GM23248 (cell line): ENCODE data around the gene ATE1. TPM values are rescaled to one million over a fixed set of nuclear protein-coding genes. Genes with fewer than 3 reads are reported as not detected.

ENCODE experiments used
- DNase-seq: peaks from one replicate; pipeline ENCODE4 v3.0.0-alpha.2; 2015
- H2AFZ ChIP-seq: fragments of 200-600 bp; sonication (generic); 2 replicates; pipeline ENCODE4 v1.6.1; 2016; ENCODE audit warnings: antibody characterized with exemption
- H3F3A ChIP-seq: fragments of 200-600 bp; sonication (generic); 2 replicates; pipeline ENCODE4 v1.6.1; 2016; ENCODE audit warnings: mild to moderate bottlenecking, antibody characterized with exemption, mixed run types; ENCODE audit not compliant: insufficient read depth
- H3K27ac ChIP-seq: fragments of 200-600 bp; sonication (generic); 2 replicates; pipeline ENCODE4 v1.5.1; 2016; ENCODE audit warnings: mild to moderate bottlenecking
- H3K27me3 ChIP-seq: fragments of 200-600 bp; sonication (generic); replicated peaks from 2 replicates; pipeline ENCODE4 v1.6.1; 2016; ENCODE audit warnings: mild to moderate bottlenecking; ENCODE audit not compliant: insufficient read depth
- H3K36me3 ChIP-seq: fragments of 200-600 bp; sonication (generic); 2 replicates; pipeline ENCODE4 v1.6.1; 2016; ENCODE audit warnings: low read depth, mild to moderate bottlenecking
- H3K4me1 ChIP-seq: fragments of 200-600 bp; sonication (generic); 2 replicates; pipeline ENCODE4 v1.6.1; 2016; ENCODE audit warnings: mild to moderate bottlenecking; ENCODE audit not compliant: insufficient read depth
- H3K4me2 ChIP-seq: fragments of 200-600 bp; sonication (generic); one replicate; pipeline ENCODE4 v1.6.1; 2016; ENCODE audit warnings: mild to moderate bottlenecking; ENCODE audit not compliant: unreplicated experiment
- H3K4me3 ChIP-seq: fragments of 200-600 bp; sonication (generic); 2 replicates; pipeline ENCODE4 v1.5.1; 2016; ENCODE audit warnings: mild to moderate bottlenecking
- H3K79me2 ChIP-seq: fragments of 200-600 bp; sonication (generic); 2 replicates; pipeline ENCODE4 v1.6.1; 2016; ENCODE audit warnings: mild to moderate bottlenecking; ENCODE audit not compliant: insufficient read depth
- H3K9ac ChIP-seq: fragments of 200-600 bp; sonication (generic); 2 replicates; pipeline ENCODE4 v1.6.1; 2016; ENCODE audit warnings: mild to moderate bottlenecking
- H3K9me2 ChIP-seq: fragments of 200-600 bp; sonication (generic); 2 replicates; pipeline ENCODE4 v1.6.1; 2016; ENCODE audit warnings: mixed run types, mild to moderate bottlenecking, moderate library complexity; ENCODE audit not compliant: insufficient read depth
- H3K9me3 ChIP-seq: fragments of 200-600 bp; sonication (generic); one replicate; pipeline ENCODE4 v1.6.1; 2017; ENCODE audit warnings: low read depth
- H4K20me1 ChIP-seq: fragments of 200-600 bp; sonication (generic); 2 replicates; pipeline ENCODE4 v1.6.0; 2016; ENCODE audit not compliant: insufficient read depth
- EZH2 ChIP-seq: fragments of 200-600 bp; sonication (generic); IDR thresholded peaks from 2 replicates; pipeline ENCODE4 v1.6.1; 2018; ENCODE audit warnings: antibody characterized with exemption, mild to moderate bottlenecking; ENCODE audit not compliant: insufficient read depth, poor library complexity, severe bottlenecking
- EZH2phosphoT487 ChIP-seq: fragments of 200-600 bp; sonication (generic); IDR thresholded peaks from 2 replicates; pipeline ENCODE4 v1.6.1; 2018; ENCODE audit warnings: antibody characterized with exemption, moderate library complexity, mild to moderate bottlenecking, low read depth; ENCODE audit not compliant: insufficient read depth
- WGBS, 2 experiments: methylation state at CpG; one replicate each; pipeline ENCODE4 v1.1.6; 2015 to 2017; ENCODE audit warnings: low lambda C conversion rate in 2 of 2, low coverage in 1 of 2; ENCODE audit errors: missing lambda C conversion rate in 2 of 2; 5-methylcytosine and 5-hydroxymethylcytosine counted together
- in situ Hi-C: fragments of 300-500 bp; cut with MboI; formaldehyde crosslinking; loops from 2 replicates; pipeline ENCODE4 v1.15.0; 2020
- polyA plus RNA-seq: library from polyadenylated mRNA; unstranded; fragments of >200 nt; fragmentation: Nextera tagmentation; extraction: Ambion mirVana; gene quantifications from 2 replicates; pipeline ENCODE4 v1.2.1, GENCODE V29; 2016
- total RNA-seq: library from RNA; depleted of rRNA; stranded (reverse); fragments of >200 nt; shearing (Covaris generic); gene quantifications from 2 replicates; pipeline ENCODE4 v1.2.3, GENCODE V29; 2014

The ATE1 gene
- total and polyA plus RNA-seq, 2 experiments from 2014 or later = 14.8 to 19.1 TPM

DNA sequence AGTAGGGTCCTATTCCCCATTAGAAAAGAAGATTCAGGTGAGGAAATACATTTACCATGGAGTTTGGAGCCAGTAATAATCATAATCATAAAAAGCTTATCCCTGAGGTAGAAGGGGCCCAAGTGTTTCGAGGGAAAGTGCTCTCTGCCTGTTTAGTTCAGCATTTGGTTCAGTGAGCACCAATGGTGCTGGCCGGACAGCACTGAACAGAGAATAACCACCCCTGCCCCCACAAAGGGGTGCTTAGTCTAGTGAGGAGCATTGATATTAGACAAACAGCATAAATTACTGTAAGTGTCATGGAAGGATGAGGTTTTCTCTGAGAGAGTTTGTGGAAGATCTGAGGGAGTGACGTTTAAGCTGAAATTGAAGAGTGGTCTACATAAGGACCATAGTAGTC is 21.6 kb upstream of the ATE1 start:
- Histone ChIP-seq H3F3A (no peaks in the 10 kb centered on the region), H3K79me2 (no peaks in the 10 kb centered on the region), H3K36me3 (no peaks in the 10 kb centered on the region), H3K4me2 (no peak overlapping the region), H3K27ac (no peak overlapping the region), H3K27me3 (no peaks in the 10 kb centered on the region), H3K4me3 (no peak overlapping the region), H3K9me2 (no peaks in the 10 kb centered on the region), H3K4me1 (no peaks in the 10 kb centered on the region), H4K20me1 (no peaks in the 10 kb centered on the region), H3K9ac (no peak overlapping the region), H2AFZ (no peak overlapping the region), H3K9me3 (no peaks in the 10 kb centered on the region)
- no peak for TF ChIP-seq EZH2phosphoT487
- TF ChIP-seq EZH2 = no peak
- DNase-seq = no peak
- in situ Hi-C loops = no loop called here
- 74 to 81% methylated on average over 3 of the region's 3 CpGs for WGBS, 2 experiments

DNA sequence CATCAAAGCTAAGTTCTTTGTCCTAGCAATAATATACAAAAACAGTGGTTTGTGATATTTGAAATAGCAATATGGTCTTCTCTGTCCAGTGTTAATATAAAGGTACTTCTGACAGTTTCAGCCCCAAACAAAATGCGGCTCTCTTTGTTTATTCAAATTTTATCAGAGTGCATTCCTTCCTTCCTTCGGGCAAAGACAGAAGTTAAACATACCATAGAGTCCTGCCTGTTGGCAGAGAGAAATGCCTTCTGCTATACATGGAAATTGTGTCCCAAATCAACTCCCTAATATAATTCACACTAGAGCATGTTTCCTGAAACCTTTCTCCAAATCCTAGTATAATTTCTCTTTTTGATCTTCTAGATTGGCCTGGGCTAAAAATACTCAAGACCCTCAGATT is 21.2 kb upstream of the ATE1 start:
- Histone ChIP-seq H3K27me3 (no peaks in the 10 kb centered on the region), H3K4me2 (no peak overlapping the region), H3K79me2 (no peaks in the 10 kb centered on the region), H2AFZ (no peak overlapping the region), H3K4me3 (no peak overlapping the region), H3K36me3 (no peaks in the 10 kb centered on the region), H3K9ac (no peak overlapping the region), H3K4me1 (no peaks in the 10 kb centered on the region), H3K9me3 (no peaks in the 10 kb centered on the region), H3K27ac (no peak overlapping the region), H3F3A (peaks cover 1% of the 10 kb centered on the region; the same call in 1 of the 2 replicates), H3K9me2 (no peaks in the 10 kb centered on the region), H4K20me1 (no peaks in the 10 kb centered on the region)
- in situ Hi-C loops = no loop called here
- WGBS, 2 experiments = 55 to 64% methylated on average over 2 of the region's 2 CpGs
- no peak for TF ChIP-seq EZH2phosphoT487
- no peak for TF ChIP-seq EZH2
- no peak for DNase-seq

DNA sequence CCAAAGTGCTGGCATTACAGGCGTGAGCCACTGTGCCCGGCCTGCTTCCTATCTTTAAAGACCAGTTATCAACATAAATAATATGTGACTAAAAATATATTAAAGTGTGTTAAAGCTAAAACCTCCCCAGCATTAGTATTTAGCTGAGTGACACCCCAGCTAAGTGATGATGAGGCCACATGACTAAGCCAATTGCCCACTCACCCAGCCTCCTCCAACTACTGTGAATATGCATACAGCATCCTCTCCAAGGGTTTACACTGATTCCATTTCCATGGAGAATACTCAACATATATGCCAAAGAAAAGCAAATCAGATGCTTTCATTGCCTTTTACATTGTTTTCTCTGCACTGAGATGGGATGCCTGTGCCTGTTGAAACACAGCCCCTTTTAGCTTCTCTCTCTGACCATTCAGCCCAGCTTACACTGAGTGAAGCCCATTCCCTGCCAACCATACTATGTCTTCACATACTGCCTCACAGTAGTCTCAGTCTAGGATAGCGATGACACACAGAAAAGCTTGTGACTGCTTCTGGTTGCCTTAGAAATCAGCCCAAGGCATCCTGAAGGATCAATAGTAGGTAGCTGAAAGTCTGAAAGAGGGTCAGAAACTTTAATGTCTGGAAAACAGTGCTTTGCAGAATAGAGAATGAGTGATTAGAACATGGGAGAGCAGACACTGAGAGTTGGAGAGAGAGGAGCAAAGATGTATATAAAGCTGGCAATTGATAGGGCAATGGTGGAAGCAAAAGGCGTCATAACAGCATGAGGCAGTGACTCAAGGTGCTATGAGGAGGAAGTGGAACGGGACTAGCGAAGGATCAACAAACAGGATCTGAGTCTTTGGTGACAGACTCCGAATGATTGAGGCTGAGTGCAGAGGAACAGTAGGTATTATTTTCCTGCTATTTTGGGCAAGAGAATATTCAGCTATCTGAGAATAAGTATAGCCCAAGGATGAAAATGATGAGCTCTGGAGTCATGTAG is 19.8 kb upstream of the ATE1 start:
- Histone ChIP-seq H3F3A (peaks cover 15% of the 10 kb centered on the region), H3K4me3 (no peak overlapping the region), H3K27ac (no peak overlapping the region), H3K27me3 (no peaks in the 10 kb centered on the region), H3K9me3 (no peaks in the 10 kb centered on the region), H3K4me2 (no peak overlapping the region), H3K9me2 (no peaks in the 10 kb centered on the region), H3K79me2 (no peaks in the 10 kb centered on the region), H4K20me1 (no peaks in the 10 kb centered on the region), H3K36me3 (no peaks in the 10 kb centered on the region), H3K4me1 (peaks cover 13% of the 10 kb centered on the region; the same call in 1 of the 2 replicates), H2AFZ (no peak overlapping the region), H3K9ac (no peak overlapping the region)
- 88 to 92% methylated on average over 7 of the region's 7 CpGs for WGBS, 2 experiments
- in situ Hi-C loops = no loop called here
- DNase-seq = peak; percentile 10
- TF ChIP-seq EZH2 (no peak), EZH2phosphoT487 (no peak)

DNA sequence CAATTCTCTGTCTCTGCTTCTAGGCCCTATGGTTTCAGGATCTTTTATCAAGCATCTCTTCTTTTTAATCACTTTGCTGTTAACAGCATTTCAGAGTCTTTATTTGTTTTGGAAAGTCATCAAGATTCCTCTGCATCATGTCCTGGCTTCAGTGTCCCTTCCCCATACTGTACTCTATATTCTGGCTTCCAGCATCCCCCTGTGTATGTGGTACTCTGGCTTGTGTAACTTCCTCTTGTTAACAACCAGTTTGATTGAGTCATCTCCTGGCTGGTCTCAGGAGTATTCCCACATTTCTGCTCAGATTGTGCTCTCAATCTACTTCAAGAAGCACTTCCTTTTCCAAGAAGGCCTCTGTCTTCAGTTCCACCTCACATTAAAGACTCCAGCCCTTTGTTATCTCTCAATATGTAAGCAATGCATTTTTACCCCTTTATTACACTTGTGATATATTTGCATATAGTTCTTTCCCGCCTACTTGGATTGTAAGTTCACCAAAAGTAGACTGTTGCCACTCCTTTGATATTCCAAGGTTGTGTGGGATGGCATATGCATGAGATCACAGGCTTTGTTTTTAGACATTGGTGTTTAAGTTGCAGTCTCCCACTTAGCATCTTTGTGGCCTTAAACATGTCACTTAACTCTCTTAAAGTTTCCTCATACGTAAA is 15.1 kb upstream of the ATE1 start:
- Histone ChIP-seq H3K79me2 (no peaks in the 10 kb centered on the region), H4K20me1 (no peaks in the 10 kb centered on the region), H3K4me2 (peak overlapping the region; percentile 3), H3F3A (peaks cover 27% of the 10 kb centered on the region), H3K9me2 (no peaks in the 10 kb centered on the region), H3K4me1 (peaks cover 16% of the 10 kb centered on the region; the same call in 1 of the 2 replicates), H3K9me3 (no peaks in the 10 kb centered on the region), H3K4me3 (no peak overlapping the region), H3K27me3 (no peaks in the 10 kb centered on the region), H2AFZ (0 out of 2 replicates have a peak overlapping the region, but pooled peaks have one; percentile 5), H3K36me3 (no peaks in the 10 kb centered on the region), H3K9ac (no peak overlapping the region), H3K27ac (peak overlapping the region; percentile 26; the same call in 1 of the 2 replicates)
- TF ChIP-seq EZH2phosphoT487 (no peak), EZH2 (no peak)
- WGBS, 2 experiments = 93 to 100% methylated on average over 2 of the region's 2 CpGs
- in situ Hi-C loops = no loop called here
- peak; percentile 85 for DNase-seq
